ENCODE data around the gene CYTH1. TPM values are rescaled to one million over a fixed set of nuclear protein-coding genes. Genes with fewer than 3 reads are reported as not detected.

The CYTH1 gene
- polyA plus RNA-seq, 4 donors = 37.6 to 46.3 (median 38.9) TPM

DNA sequence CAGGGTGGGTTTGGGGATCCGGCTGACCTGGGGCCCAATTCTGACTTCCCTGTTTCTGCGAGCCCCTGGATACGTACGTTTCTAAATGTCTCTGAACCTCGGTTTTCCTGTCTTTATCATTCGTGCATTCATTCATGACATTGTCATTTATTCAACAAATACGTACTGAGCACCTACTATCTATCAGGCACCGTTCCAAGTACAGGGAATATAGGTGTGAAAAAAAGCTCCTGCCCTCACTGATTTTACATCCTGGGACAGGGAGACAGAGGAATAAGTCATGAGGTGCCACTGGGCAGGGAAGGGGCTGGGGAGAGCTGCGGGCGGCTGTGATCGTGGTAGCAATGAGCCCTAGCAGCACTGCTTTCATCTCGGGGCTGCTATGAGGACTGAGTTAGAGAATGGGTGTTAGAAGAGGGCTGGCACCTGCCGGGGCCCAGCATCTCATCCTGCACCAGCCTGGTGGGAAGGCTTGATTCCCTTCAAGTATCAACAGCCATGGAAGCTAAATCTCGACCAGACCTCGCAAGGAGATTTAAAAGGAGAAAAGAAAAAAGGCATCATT lies 116.6 kb downstream of the CYTH1 start:
- H3K4me1 ChIP-seq (ENCODE audit: control insufficient read depth in 3 of 3, insufficient read depth in 2 of 3, low read depth in 1 of 3, low read length in 2 of 3) = peaks cover 1 to 22% (median 12%) of the 10 kb centered on the region in 3 donors
- no peak for FAIRE-seq
- 27 to 41% (median 30%) methylated on average over 15 of the region's 15 CpGs for WGBS, 3 donors
- H3K36me3 ChIP-seq (ENCODE audit: control insufficient read depth in 3 of 3, insufficient read depth in 2 of 3, low read depth in 1 of 3, low read length in 3 of 3) = peaks cover 0 to 4% (median 0%) of the 10 kb centered on the region in 3 donors
- DNase-seq = no peak
- H3K27me3 ChIP-seq (ENCODE audit: control insufficient read depth in 3 of 3, insufficient read depth in 3 of 3, low read length in 3 of 3) = no peaks in the 10 kb centered on the region
- peak overlapping the region in 2 of 3 donors; percentile 1 to 55 for H3K27ac ChIP-seq (ENCODE audit: low read depth in 1 of 3, low read length in 2 of 3)
- no peaks in the 10 kb centered on the region for H3K9me3 ChIP-seq (ENCODE audit: control insufficient read depth in 2 of 2, insufficient read depth in 1 of 2, low read depth in 1 of 2, low read length in 1 of 2)
- no peak overlapping the region for H3K4me3 ChIP-seq (ENCODE audit: low read depth in 1 of 3, low read length in 3 of 3)

GRCh38 chr17:78664476-78665386 lies 117.3 kb downstream of the CYTH1 start:
- WGBS, 3 donors = 48 to 70% (median 62%) methylated on average over 24 of the region's 24 CpGs
- DNase-seq (peak; percentile 82 to 84), FAIRE-seq (no peak)
- Histone ChIP-seq H3K9me3 (ENCODE audit: control insufficient read depth in 2 of 2, insufficient read depth in 1 of 2, low read depth in 1 of 2, low read length in 1 of 2) (no peaks in the 10 kb centered on the region), H3K4me3 (ENCODE audit: low read depth in 1 of 3, low read length in 3 of 3) (no peak overlapping the region), H3K4me1 (ENCODE audit: control insufficient read depth in 3 of 3, insufficient read depth in 2 of 3, low read depth in 1 of 3, low read length in 2 of 3) (peaks cover 1 to 22% (median 12%) of the 10 kb centered on the region in 3 donors), H3K27me3 (ENCODE audit: control insufficient read depth in 3 of 3, insufficient read depth in 3 of 3, low read length in 3 of 3) (no peaks in the 10 kb centered on the region), H3K27ac (ENCODE audit: low read depth in 1 of 3, low read length in 2 of 3) (no peak overlapping the region), H3K36me3 (ENCODE audit: control insufficient read depth in 3 of 3, insufficient read depth in 2 of 3, low read depth in 1 of 3, low read length in 3 of 3) (peaks cover 0 to 4% (median 0%) of the 10 kb centered on the region in 3 donors)

- WGBS, 3 donors = 53 to 71% (median 63%) methylated on average over 17 of the region's 17 CpGs
- H3K27ac ChIP-seq (ENCODE audit: low read depth in 1 of 3, low read length in 2 of 3) = no peak overlapping the region
- no peaks in the 10 kb centered on the region for H3K27me3 ChIP-seq (ENCODE audit: control insufficient read depth in 3 of 3, insufficient read depth in 3 of 3, low read length in 3 of 3)
- H3K4me1 ChIP-seq (ENCODE audit: control insufficient read depth in 3 of 3, insufficient read depth in 2 of 3, low read depth in 1 of 3, low read length in 2 of 3) = peaks cover 0 to 14% (median 7%) of the 10 kb centered on the region in 3 donors
- no peaks in the 10 kb centered on the region for H3K36me3 ChIP-seq (ENCODE audit: control insufficient read depth in 3 of 3, insufficient read depth in 2 of 3, low read depth in 1 of 3, low read length in 3 of 3)
- no peak for FAIRE-seq
- no peak for DNase-seq
- no peaks in the 10 kb centered on the region for H3K9me3 ChIP-seq (ENCODE audit: control insufficient read depth in 2 of 2, insufficient read depth in 1 of 2, low read depth in 1 of 2, low read length in 1 of 2)
- H3K4me3 ChIP-seq (ENCODE audit: low read depth in 1 of 3, low read length in 3 of 3) = no peak overlapping the region
These were observed 120.8 kb downstream of the CYTH1 start for GRCh38 chr17:78661093-78661770.

DNA sequence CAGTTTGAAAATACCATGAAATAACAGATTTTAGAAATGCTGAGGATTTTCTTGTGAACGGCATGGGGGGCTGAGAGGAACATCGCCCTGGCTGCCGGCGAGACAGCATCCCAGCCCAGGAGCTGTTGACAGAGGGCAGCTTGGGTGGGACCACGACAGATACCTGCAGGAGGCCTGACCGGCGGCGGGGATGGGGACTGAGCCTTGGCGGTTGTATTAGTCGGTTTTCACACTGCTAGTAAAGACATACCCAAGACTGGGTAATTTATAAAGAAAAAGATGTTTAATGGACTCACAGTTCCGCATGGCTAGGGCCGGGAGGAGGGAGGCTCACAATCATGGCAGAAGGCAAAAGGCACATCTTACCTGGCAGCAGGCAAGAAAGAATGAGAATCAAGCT lies 122.5 kb downstream of the CYTH1 start:
- Histone ChIP-seq H3K9me3 (ENCODE audit: control insufficient read depth in 2 of 2, insufficient read depth in 1 of 2, low read depth in 1 of 2, low read length in 1 of 2) (no peaks in the 10 kb centered on the region), H3K4me3 (ENCODE audit: low read depth in 1 of 3, low read length in 3 of 3) (no peak overlapping the region), H3K36me3 (ENCODE audit: control insufficient read depth in 3 of 3, insufficient read depth in 2 of 3, low read depth in 1 of 3, low read length in 3 of 3) (no peaks in the 10 kb centered on the region), H3K27ac (ENCODE audit: low read depth in 1 of 3, low read length in 2 of 3) (no peak overlapping the region), H3K27me3 (ENCODE audit: control insufficient read depth in 3 of 3, insufficient read depth in 3 of 3, low read length in 3 of 3) (no peaks in the 10 kb centered on the region), H3K4me1 (ENCODE audit: control insufficient read depth in 3 of 3, insufficient read depth in 2 of 3, low read depth in 1 of 3, low read length in 2 of 3) (no peaks in the 10 kb centered on the region)
- WGBS, 3 donors = 92 to 94% (median 92%) methylated on average over 12 of the region's 12 CpGs
- FAIRE-seq (no peak), DNase-seq (no peak)

DNA sequence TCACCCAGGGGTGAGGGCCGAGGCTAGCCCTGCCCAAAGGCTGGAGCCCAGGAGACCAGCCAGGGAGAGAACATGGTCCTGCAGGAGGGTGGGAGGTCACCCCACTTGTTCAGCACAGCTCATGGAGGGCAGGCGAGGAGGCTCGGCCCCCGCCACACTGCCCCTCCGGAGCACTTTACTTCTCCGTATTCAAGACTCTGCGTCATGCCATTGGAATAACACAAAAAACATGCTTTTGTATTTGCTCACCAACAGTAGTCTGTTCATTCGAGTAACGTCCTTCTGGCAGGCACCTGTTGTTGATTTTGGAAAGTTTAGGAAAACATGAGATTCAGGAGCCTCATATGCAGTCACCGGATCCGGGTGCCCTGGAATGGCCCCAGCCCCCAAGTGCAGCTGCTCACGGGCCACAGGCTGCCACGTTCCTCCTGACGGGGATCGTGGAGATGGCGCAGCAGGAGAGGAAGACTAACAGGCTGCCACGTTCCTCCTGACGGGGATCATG lies 123.7 kb downstream of the CYTH1 start:
- Histone ChIP-seq H3K9me3 (ENCODE audit: control insufficient read depth in 2 of 2, insufficient read depth in 1 of 2, low read depth in 1 of 2, low read length in 1 of 2) (no peaks in the 10 kb centered on the region), H3K36me3 (ENCODE audit: control insufficient read depth in 3 of 3, insufficient read depth in 2 of 3, low read depth in 1 of 3, low read length in 3 of 3) (no peaks in the 10 kb centered on the region), H3K4me1 (ENCODE audit: control insufficient read depth in 3 of 3, insufficient read depth in 2 of 3, low read depth in 1 of 3, low read length in 2 of 3) (no peaks in the 10 kb centered on the region), H3K4me3 (ENCODE audit: low read depth in 1 of 3, low read length in 3 of 3) (no peak overlapping the region), H3K27me3 (ENCODE audit: control insufficient read depth in 3 of 3, insufficient read depth in 3 of 3, low read length in 3 of 3) (no peaks in the 10 kb centered on the region), H3K27ac (ENCODE audit: low read depth in 1 of 3, low read length in 2 of 3) (no peak overlapping the region)
- FAIRE-seq (no peak), DNase-seq (no peak)
- 88 to 92% (median 91%) methylated on average over 18 of the region's 18 CpGs for WGBS, 3 donors

DNA sequence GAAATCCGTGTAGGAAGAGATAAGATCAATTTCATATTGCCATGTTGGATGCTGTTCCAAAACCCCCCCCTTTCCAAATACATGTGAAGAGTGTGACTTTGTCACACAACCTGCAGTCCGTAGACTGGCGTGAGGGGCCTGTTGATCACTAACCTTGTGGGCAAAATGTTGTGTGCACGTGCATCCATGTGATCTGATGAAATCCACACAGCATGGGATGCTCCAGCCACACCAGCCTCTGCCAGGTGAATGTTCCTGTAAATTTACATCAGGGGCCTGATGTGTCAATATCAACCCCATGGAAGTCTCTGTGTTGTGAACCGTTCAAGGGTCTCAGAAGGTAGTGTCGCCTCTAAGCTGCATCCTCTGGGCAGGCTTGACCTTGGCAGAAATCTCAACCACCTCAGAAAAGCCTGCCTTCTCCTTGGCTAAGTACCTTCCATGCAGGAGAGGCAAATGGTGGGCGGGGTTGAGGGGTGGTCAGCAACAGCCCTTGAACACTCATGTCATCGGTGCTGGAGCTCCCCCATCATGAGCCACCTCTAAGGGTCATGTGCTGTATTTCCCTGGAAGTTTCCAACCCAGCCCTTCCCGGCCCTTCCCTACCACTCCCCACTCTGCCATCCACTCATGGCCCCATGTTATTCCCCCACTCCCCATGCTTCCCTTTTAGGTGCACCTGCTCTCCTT lies 126.7 kb downstream of the CYTH1 start:
- FAIRE-seq (no peak), DNase-seq (no peak)
- peaks cover 0 to 2% (median 0%) of the 10 kb centered on the region in 3 donors for H3K27me3 ChIP-seq (ENCODE audit: control insufficient read depth in 3 of 3, insufficient read depth in 3 of 3, low read length in 3 of 3)
- H3K36me3 ChIP-seq (ENCODE audit: control insufficient read depth in 3 of 3, insufficient read depth in 2 of 3, low read depth in 1 of 3, low read length in 3 of 3) = no peaks in the 10 kb centered on the region
- H3K27ac ChIP-seq (ENCODE audit: low read depth in 1 of 3, low read length in 2 of 3) = no peak overlapping the region
- H3K9me3 ChIP-seq (ENCODE audit: control insufficient read depth in 2 of 2, insufficient read depth in 1 of 2, low read depth in 1 of 2, low read length in 1 of 2) = no peaks in the 10 kb centered on the region
- WGBS, 3 donors = 83 to 87% (median 87%) methylated on average over 9 of the region's 9 CpGs
- H3K4me3 ChIP-seq (ENCODE audit: low read depth in 1 of 3, low read length in 3 of 3) = no peak overlapping the region
- H3K4me1 ChIP-seq (ENCODE audit: control insufficient read depth in 3 of 3, insufficient read depth in 2 of 3, low read depth in 1 of 3, low read length in 2 of 3) = no peaks in the 10 kb centered on the region

DNA sequence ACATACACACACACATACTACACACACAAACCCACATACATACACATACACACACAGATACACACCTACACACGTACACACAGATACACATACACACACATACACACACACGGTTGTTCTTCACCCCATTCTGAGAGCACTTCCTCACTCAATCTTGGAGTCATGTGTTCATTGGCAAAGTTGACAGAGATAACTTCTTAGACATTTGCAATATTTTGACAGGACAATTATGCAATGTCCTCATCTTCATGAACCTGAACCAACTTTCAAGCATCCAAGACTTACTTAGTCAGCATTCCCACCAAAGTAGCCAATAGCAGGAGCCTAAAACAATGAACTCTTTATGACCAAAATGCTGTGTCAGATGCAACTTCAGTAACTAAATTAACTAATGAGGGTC lies 127.7 kb downstream of the CYTH1 start:
- 80 to 90% (median 81%) methylated on average over 2 of the region's 2 CpGs for WGBS, 3 donors
- no peak for FAIRE-seq

DNA sequence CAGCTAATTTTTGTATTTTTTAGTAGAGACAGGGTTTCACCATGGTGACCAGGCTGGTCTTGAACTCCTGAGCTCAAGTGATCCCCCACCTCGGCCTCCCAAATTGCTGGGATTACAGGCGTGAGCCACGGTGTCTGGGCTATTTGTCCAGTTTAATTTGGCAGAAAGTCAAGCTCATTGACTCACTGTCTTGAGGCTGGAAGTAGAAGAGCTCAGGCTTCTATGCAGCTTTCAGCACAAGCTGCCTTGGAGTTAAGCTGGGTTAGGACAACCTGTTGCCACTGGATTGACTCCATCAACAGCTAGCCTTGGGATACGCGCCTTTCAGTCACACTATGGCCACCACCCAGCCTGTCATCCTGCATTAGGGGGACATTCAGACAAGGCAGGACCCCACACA lies 128.7 kb downstream of the CYTH1 start:
- peaks cover 0 to 5% of the 10 kb centered on the region in 2 donors for H3K9me3 ChIP-seq (ENCODE audit: control insufficient read depth in 2 of 2, insufficient read depth in 1 of 2, low read depth in 1 of 2, low read length in 1 of 2)
- no peaks in the 10 kb centered on the region for H3K4me1 ChIP-seq (ENCODE audit: control insufficient read depth in 3 of 3, insufficient read depth in 2 of 3, low read depth in 1 of 3, low read length in 2 of 3)
- 51 to 78% (median 67%) methylated on average over 5 of the region's 5 CpGs for WGBS, 3 donors
- peaks cover 0 to 3% (median 2%) of the 10 kb centered on the region in 3 donors for H3K27me3 ChIP-seq (ENCODE audit: control insufficient read depth in 3 of 3, insufficient read depth in 3 of 3, low read length in 3 of 3)
- no peak for DNase-seq
- H3K4me3 ChIP-seq (ENCODE audit: low read depth in 1 of 3, low read length in 3 of 3) = no peak overlapping the region
- H3K36me3 ChIP-seq (ENCODE audit: control insufficient read depth in 3 of 3, insufficient read depth in 2 of 3, low read depth in 1 of 3, low read length in 3 of 3) = no peaks in the 10 kb centered on the region
- no peak overlapping the region for H3K27ac ChIP-seq (ENCODE audit: low read depth in 1 of 3, low read length in 2 of 3)
- no peak for FAIRE-seq

More for the DNA sequence above, 127.7 kb downstream of the CYTH1 start:
- H3K36me3 ChIP-seq (ENCODE audit: control insufficient read depth in 3 of 3, insufficient read depth in 2 of 3, low read depth in 1 of 3, low read length in 3 of 3) = no peaks in the 10 kb centered on the region
- no peak for DNase-seq
- no peaks in the 10 kb centered on the region for H3K9me3 ChIP-seq (ENCODE audit: control insufficient read depth in 2 of 2, insufficient read depth in 1 of 2, low read depth in 1 of 2, low read length in 1 of 2)
- no peak overlapping the region for H3K4me3 ChIP-seq (ENCODE audit: low read depth in 1 of 3, low read length in 3 of 3)
- H3K4me1 ChIP-seq (ENCODE audit: control insufficient read depth in 3 of 3, insufficient read depth in 2 of 3, low read depth in 1 of 3, low read length in 2 of 3) = no peaks in the 10 kb centered on the region
- H3K27ac ChIP-seq (ENCODE audit: low read depth in 1 of 3, low read length in 2 of 3) = no peak overlapping the region
- peaks cover 0 to 3% (median 2%) of the 10 kb centered on the region in 3 donors for H3K27me3 ChIP-seq (ENCODE audit: control insufficient read depth in 3 of 3, insufficient read depth in 3 of 3, low read length in 3 of 3)

Data from small intestine (tissue), 7 donors.